ENCODE data around the gene DUSP22.

Gene DUSP22

GRCh38 chr6:309947-310346, 17.7 kb downstream of the DUSP22 start:
- no peak overlapping the region for H3K4me3 ChIP-seq (ENCODE audit: low read depth in 1 of 2, low read length in 1 of 2)
- H3K4me1 ChIP-seq (ENCODE audit: control insufficient read depth in 1 of 2, insufficient read depth in 1 of 2, low read depth in 1 of 2, low read length in 1 of 2) = peaks cover 6% of the 10 kb centered on the region in 2 experiments
- no peak for TF ChIP-seq CTCF (IDR thresholded peaks at IDR 0.05)
- H3K9me3 ChIP-seq = no peaks in the 10 kb centered on the region
- H3K27me3 ChIP-seq = no peaks in the 10 kb centered on the region
- H3K27ac ChIP-seq = no peak overlapping the region
- peaks cover 12% of the 10 kb centered on the region for H3K36me3 ChIP-seq

- Histone ChIP-seq H3K9me3 (no peaks in the 10 kb centered on the region), H3K4me3 (ENCODE audit: low read depth in 1 of 2, low read length in 1 of 2) (no peak overlapping the region), H3K4me1 (ENCODE audit: control insufficient read depth in 1 of 2, insufficient read depth in 1 of 2, low read depth in 1 of 2, low read length in 1 of 2) (peaks cover 6% of the 10 kb centered on the region in 2 experiments), H3K36me3 (peaks cover 6% of the 10 kb centered on the region), H3K27ac (no peak overlapping the region), H3K27me3 (no peaks in the 10 kb centered on the region)
- no peak for TF ChIP-seq CTCF (IDR thresholded peaks at IDR 0.05)
Observed at GRCh38 chr6:310671-311070, 18.4 kb downstream of the DUSP22 start.

- Histone ChIP-seq H3K36me3 (peaks cover 10% of the 10 kb centered on the region), H3K27me3 (no peaks in the 10 kb centered on the region), H3K4me1 (ENCODE audit: control insufficient read depth in 1 of 2, insufficient read depth in 1 of 2, low read depth in 1 of 2, low read length in 1 of 2) (peaks cover 6% of the 10 kb centered on the region in 2 experiments), H3K4me3 (ENCODE audit: low read depth in 1 of 2, low read length in 1 of 2) (no peak overlapping the region), H3K9me3 (no peaks in the 10 kb centered on the region), H3K27ac (no peak overlapping the region)
- TF ChIP-seq CTCF (IDR thresholded peaks at IDR 0.05) = no peak
Observed at GRCh38 chr6:311679-312220, 19.5 kb downstream of the DUSP22 start.

- no peak for TF ChIP-seq CTCF (IDR thresholded peaks at IDR 0.05)
- H3K27ac ChIP-seq = peak overlapping the region; percentile 40
- peaks cover 6% of the 10 kb centered on the region in 2 experiments for H3K4me1 ChIP-seq (ENCODE audit: control insufficient read depth in 1 of 2, insufficient read depth in 1 of 2, low read depth in 1 of 2, low read length in 1 of 2)
- H3K27me3 ChIP-seq = no peaks in the 10 kb centered on the region
- H3K9me3 ChIP-seq = no peaks in the 10 kb centered on the region
- H3K36me3 ChIP-seq = peaks cover 3% of the 10 kb centered on the region
- H3K4me3 ChIP-seq (ENCODE audit: low read depth in 1 of 2, low read length in 1 of 2) = no peak overlapping the region
Observed at GRCh38 chr6:313087-313486, 20.8 kb downstream of the DUSP22 start.

GRCh38 chr6:313917-314316, 21.6 kb downstream of the DUSP22 start:
- TF ChIP-seq CTCF (IDR thresholded peaks at IDR 0.05) = no peak
- Histone ChIP-seq H3K9me3 (no peaks in the 10 kb centered on the region), H3K27me3 (no peaks in the 10 kb centered on the region), H3K4me3 (ENCODE audit: low read depth in 1 of 2, low read length in 1 of 2) (no peak overlapping the region), H3K4me1 (ENCODE audit: control insufficient read depth in 1 of 2, insufficient read depth in 1 of 2, low read depth in 1 of 2, low read length in 1 of 2) (peaks cover 6% of the 10 kb centered on the region in 2 experiments), H3K27ac (no peak overlapping the region), H3K36me3 (peaks cover 3% of the 10 kb centered on the region)

GRCh38 chr6:314377-314776, 22.1 kb downstream of the DUSP22 start:
- Histone ChIP-seq H3K9me3 (no peaks in the 10 kb centered on the region), H3K4me3 (ENCODE audit: low read depth in 1 of 2, low read length in 1 of 2) (no peak overlapping the region), H3K4me1 (ENCODE audit: control insufficient read depth in 1 of 2, insufficient read depth in 1 of 2, low read depth in 1 of 2, low read length in 1 of 2) (peaks cover 6% of the 10 kb centered on the region in 2 experiments), H3K36me3 (peaks cover 3% of the 10 kb centered on the region), H3K27me3 (no peaks in the 10 kb centered on the region), H3K27ac (no peak overlapping the region)
- no peak for TF ChIP-seq CTCF (IDR thresholded peaks at IDR 0.05)
